T-helper 2 cell (primary cell): ENCODE measurements around the gene CLCA1.

Source experiments
- DNase-seq, 5 experiments: peaks; one replicate each; pipeline versions ENCODE4 v3.0.0 to v3.0.0-alpha.2; 2012 to 2022
- total RNA-seq, 2 donors: gene quantifications; one replicate each; lab custom pipeline; 2026; lab: John Stamatoyannopoulos, UW

CLCA1 gene, protein sequence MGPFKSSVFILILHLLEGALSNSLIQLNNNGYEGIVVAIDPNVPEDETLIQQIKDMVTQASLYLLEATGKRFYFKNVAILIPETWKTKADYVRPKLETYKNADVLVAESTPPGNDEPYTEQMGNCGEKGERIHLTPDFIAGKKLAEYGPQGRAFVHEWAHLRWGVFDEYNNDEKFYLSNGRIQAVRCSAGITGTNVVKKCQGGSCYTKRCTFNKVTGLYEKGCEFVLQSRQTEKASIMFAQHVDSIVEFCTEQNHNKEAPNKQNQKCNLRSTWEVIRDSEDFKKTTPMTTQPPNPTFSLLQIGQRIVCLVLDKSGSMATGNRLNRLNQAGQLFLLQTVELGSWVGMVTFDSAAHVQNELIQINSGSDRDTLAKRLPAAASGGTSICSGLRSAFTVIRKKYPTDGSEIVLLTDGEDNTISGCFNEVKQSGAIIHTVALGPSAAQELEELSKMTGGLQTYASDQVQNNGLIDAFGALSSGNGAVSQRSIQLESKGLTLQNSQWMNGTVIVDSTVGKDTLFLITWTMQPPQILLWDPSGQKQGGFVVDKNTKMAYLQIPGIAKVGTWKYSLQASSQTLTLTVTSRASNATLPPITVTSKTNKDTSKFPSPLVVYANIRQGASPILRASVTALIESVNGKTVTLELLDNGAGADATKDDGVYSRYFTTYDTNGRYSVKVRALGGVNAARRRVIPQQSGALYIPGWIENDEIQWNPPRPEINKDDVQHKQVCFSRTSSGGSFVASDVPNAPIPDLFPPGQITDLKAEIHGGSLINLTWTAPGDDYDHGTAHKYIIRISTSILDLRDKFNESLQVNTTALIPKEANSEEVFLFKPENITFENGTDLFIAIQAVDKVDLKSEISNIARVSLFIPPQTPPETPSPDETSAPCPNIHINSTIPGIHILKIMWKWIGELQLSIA
- total RNA-seq = 0 reads per million in 2 donors

DNA sequence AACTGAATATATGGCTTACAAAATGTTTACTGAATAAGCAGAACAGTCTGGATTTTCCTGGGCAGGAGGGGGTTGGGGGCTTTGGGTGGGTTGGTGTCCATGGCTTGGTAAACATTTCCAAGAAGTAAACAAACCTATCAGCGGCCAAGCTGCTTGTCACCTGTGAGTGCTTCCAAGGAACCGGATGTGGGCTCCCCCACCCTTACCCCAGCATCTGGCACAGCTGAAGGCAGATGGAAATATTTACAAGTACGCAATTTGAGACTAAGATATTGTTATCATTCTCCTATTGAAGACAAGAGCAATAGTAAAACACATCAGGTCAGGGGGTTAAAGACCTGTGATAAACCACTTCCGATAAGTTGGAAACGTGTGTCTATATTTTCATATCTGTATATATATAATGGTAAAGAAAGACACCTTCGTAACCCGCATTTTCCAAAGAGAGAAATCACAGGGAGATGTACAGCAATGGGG is at the start of gene CLCA1:
TSS of gene CLCA1 (plus strand) at position 427 of the 477 bp plus-strand sequence. CDS start at position 472, 45 bp downstream.
- DNase-seq = no peak

DNA sequence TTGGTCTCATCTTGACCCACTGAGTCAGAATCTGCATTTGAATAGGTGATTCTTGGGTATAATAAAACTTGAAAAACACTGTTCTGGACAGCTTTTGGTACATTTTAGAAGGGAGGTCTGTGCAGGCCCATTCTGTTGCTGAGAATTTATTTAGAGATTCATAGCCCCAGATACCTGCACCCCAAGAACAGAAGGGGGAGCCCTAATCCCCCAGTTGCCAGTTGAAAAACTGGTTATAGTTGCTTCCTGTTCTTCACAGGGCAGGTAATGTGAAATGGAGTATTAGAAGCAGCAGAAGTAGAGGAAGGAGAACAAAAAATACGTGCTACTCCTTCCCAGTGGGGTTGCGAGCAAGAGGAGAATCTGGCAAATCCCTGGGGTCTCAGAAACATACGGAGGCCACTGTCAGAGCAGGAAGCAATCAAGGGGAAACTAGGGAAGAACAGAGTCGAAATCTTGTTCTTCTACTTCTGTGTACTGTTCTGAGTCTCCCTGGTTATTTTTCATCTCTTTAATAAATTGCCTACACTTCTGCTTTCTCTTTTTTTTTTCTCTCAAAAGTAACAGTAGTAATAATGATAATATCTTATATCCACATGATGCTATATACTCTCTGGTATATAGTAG is 49.3 kb upstream of the CLCA1 start:
- peak in 2 of 5 experiments; percentile 21 to 54 for DNase-seq

DNA sequence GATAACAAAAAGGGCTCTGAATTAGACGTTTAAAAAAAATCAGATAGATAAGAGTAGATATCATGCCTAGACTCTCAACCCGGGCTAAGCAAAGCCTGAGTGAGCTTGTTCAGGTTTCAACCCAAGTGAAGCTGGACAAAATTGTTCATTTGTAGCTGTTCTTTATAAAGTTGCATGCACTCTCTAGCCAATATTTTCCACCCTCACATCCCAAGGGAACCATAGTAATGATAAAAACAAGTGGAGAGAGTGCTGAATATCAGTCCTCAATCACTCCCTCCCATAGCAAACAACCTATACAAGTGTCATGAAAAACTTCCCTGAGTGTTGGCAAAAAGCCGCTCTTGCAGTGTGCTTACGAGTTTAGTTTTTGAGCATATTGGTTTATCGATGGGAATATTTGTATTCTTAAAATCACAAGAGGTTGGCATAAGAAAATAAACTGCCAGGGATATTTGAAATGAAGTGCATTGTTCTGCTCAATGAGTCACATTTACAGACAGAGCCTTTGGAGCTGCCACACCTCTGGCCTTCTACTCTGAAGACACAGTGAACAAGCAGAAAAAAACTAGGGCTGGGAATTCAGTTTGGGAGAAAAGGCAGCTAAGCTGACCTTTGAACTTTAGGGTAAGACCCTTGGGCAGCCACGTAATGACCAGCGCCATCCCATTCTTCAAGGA is 47.0 kb upstream of the CLCA1 start:
- DNase-seq = no peak

DNA sequence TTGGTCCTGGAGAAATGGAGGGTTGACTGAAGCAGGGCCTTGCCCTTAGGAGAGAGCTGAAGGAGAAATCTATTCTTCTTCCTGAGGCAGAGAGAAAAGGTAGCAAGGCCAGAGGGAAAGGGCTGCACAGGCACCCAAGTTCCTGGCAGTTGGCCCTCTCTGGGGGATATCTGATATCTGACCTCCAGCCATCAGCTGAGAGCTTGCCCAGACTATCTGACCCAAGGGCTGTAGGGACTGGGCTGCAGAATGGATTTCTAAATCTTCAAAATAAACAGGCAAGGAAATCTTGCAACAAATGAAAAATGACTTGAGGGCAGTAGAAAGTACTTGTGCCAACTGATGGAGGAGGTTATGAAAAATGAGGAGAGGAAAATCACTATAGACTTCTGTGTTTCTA is 45.3 kb upstream of the CLCA1 start:
- no peak for DNase-seq

DNA sequence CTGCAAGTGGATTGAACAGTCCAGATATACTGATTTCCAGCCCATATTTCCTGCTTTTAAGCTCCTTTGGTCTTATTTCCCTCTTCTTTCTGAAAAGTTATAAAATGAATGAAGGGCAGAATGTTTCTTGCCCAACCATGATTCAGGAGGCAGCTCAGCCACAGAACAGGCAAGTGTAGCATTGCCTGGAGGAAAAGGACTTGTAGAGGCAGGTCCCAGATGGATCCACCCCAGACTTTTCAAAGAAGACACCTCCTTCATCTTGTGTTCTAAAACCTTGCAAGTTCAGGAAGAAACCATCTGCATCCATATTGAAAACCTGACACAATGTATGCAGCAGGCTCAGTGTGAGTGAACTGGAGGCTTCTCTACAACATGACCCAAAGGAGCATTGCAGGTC is 44.9 kb upstream of the CLCA1 start, which contains the start of gene CLCA2:
TSS of gene CLCA2 (plus strand) at position 299 of the 400 bp plus-strand sequence. CDS start at position 376, 77 bp downstream.
- DNase-seq = no peak

DNA sequence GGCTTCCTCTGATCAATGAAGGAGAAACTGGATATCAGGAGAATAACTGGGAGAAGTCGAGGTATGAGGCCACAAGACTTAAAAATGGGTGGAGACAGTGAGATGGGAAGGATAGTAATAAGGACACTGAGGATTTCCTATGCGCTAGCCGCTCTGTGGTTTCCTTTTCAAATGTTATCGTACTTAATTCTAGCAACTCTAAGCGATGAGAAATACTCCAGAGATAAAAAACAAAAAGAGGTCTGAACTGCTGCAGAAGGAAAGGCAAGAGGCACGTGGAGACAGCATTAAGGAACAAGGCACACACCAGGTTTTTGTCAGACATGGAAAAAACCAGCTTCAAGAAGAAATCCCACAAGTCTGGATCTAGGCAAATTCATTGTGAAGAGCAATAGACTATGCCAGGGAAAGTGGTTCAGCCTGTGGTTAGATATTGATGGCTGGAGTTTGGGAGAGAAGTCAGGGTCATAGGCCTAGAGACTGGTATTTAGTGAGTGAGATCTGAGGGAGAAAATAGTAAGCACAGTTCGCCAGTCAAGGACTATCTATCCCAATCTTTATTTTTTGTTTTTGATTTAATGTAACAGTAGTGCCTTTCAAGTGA is 39.5 kb upstream of the CLCA1 start:
- DNase-seq = no peak

DNA sequence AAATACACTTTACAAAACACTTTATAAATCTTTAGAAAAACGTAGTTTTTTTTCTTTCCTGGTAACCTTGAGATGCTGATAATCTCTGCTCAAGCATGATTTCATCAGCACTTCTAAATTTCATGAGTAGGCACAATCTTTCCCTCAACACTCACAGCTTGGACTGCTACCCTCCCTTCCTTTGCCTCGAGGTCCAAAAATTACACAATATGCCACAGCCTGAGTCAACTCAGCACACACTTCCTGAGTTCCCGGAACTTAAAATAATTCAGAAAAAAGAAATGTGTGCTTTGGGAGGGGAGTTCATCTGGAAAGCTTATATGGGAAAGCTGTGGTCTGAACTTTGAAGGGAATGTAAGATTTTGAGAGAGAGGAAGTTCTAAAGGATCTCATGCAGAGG is 38.9 kb upstream of the CLCA1 start:
- DNase-seq = peak in 1 of 5 experiments; percentile 3

DNA sequence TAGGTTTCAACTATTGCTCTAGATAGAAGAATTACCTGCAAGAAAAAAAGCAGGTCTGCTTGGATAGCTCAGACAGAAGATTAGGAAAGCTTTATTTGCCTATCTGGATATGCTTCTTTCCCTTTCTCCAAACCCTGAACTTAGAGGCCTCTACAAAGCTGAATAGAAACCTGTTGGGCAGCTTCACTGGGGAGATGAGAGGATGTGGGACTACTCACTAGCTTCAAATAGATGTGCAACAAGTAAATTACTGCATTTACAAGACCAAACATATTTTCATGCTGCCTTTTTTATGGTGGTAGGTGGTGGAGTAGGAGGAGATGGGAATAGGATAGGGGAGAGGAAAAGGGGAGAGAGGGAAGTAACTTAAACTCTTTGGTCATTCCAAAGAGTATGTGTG is 38.4 kb upstream of the CLCA1 start:
- no peak for DNase-seq

DNA sequence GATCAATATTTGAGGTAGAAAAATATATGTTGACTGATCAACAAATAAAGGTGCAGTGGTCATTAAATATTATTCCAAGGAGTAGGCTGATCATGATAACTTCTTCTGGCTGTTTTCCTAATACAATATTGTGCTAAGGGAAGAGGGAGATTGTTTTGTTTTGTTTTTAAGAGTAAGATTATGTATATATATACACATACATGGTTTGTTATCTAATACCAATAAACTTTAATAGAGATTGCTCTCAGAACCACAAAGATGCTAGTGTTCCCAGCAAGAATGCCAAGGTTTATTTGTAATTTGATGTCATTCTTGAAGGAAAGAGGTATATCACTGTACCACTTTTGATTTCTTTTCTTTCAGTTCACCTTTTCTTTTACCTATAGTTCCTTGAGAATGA is 34.7 kb upstream of the CLCA1 start:
- DNase-seq = no peak

DNA sequence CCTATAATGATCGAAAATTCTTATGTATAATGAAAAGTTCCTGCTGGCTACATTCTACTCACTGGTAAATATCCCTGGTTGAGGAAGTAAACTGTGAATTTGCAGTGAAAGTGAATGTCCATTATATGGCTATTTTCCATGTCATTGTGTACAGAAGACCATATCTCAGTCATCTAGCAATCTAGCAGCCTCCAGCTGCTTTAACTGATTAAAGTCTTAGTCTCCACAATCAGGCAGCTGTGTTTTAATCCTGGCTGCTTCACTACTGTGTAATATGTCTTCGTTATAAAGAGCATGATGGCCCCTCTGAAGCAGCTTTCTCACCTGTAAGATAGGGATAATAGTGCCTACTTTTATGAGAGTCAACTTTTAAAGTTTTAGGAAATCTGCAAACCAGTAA is 33.4 kb upstream of the CLCA1 start:
- DNase-seq = no peak

DNA sequence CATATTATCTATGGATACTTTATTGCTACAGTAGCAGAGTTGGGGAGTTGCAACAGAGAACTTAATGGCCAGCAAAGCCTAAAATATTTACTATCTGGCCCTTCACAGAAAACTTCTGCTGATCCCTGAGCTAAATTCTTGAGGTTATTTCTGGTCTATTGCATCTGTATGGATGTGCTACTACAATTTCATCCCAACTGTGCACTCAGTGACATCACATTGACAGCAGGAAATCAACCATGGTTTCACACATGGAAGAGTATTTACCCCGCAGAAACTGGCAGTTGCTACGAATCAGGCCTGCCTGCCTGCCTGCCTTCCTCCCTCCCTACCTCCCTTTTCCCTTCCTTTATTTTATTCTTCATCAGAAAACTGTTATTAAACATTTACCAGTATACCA is 32.7 kb upstream of the CLCA1 start:
- no peak for DNase-seq

DNA sequence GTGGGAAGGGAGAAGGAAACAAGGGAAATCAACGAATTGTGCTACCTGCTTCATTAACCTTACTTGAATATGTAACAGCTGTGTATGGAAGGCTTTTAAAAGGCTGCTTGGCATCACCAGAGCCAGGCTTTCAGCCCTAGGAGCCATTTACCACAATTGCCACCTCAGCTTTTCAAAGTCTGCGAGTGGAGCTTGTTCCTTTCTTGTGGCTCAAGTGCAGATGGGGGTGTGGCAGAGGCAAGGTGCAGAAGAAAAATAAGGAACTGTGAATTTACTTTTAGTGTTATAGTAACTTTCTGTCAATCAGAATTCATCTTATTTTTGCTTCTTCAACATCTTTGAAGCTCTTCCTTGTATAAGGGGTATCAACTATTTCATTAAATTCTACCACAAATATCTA is 27.1 kb upstream of the CLCA1 start:
- peak in 1 of 5 experiments; percentile 4 for DNase-seq

DNA sequence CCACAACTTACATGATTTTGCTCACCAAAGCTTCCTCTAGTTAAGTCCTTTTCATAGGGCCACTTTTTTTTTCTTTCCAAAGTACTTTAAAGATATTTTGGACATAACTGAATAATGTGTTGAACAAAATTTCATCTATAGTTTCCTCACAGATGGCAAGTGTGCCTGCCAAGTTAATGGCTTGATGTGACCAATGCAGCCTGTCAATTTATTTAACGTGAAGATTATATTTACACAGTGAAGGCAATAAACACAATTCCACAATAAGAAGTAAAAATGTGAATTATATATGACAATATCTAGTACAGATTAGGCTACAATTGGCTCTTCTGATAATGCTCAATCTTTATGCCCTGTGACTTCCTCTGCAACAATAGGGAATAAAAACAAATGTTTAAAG is 26.7 kb upstream of the CLCA1 start:
- no peak for DNase-seq

DNA sequence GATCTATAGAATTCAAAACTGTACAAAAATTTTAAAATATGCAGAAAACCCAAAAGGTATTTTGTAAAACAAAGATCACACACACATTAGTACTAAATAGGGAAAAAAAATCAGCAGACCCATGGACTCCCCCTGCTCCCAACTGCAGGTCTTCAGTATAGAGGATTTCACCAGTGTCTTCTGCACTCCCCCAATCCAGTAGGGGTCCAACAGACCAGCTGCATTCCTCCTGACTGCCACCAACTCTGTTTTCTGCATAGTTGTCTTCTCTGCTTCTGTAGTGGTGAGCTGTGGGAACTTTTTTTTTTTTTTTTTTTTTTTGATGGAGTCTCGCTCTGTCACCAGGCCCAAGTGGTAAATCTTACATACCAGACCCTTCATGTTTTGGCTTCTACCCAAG is 22.8 kb upstream of the CLCA1 start:
- no peak for DNase-seq

DNA sequence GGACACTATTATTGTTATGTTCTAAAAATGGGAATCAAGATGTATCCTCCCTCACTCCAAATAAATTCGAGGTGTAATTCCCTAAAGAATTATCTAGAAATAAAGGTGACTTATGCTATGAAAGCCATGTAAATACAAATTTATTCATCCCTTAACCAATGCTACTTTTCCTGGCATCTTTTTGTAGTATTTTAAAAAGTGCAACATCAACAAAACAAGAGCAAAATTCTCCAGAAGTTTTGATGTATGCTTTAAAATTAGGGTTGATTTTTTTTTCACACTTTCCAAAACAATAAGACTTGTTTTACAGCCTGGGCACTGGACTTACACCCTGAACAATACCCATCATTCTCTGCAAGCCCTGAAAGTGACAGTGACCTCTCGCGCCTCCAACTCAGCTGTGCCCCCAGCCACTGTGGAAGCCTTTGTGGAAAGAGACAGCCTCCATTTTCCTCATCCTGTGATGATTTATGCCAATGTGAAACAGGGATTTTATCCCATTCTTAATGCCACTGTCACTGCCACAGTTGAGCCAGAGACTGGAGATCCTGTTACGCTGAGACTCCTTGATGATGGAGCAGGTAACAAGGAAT is 21.4 kb upstream of the CLCA1 start:
- no peak for DNase-seq

DNA sequence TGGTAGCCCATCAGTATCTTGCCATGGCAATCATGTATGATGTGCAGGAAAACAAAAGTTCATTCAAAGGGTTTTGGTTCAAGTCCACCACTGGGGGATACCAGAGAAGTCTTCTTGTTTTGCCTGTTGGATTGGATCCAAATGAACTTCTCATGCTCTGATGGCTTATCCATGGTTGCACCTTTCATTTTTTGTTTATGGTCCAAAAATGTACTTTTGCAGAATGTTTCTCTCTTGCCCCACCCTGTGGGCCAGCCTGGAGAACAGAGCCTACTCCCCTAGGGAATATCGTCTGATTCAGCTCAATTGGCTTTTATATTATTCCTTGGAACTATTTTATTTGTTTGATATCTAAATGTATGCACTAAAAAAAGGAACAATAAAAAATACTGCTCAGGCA is 20.1 kb upstream of the CLCA1 start:
- DNase-seq = no peak

DNA sequence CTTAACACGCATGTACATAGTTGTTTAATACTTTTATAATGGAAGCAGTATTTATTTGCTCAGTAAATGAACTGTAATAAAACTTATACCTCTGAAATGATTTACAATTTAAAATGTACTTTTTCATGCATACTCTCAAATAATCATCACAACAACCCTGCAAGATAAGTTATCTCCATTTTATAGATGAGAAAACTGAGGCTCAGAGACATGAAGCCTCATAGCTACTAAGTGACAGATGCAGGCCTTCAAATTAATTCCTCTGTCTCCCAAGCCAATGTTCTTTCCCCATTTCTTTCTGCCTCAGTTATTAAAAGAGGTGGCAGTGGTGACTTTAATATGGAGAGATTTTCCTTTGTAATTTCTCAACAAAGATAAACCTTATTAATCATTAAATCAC is 19.6 kb upstream of the CLCA1 start:
- no peak for DNase-seq

DNA sequence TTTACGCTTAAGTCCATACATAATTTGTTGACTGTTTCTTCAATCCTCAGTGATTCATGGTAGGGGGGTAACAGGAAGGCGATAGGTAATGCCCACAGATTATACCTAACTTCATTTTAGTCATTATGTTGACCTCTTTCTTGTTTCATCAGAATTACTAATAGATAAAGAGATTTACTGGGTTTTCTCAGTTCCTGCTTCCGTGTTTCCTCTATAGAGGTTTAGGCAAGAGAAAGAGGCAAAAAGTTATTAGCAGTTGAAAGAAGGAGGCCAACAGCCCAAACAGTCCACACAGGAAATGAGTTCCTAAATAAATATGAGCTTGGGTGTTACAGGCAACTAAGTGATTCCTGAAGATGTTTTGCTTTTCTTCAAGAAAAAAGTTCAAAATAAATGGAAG is 17.9 kb upstream of the CLCA1 start:
- no peak for DNase-seq

DNA sequence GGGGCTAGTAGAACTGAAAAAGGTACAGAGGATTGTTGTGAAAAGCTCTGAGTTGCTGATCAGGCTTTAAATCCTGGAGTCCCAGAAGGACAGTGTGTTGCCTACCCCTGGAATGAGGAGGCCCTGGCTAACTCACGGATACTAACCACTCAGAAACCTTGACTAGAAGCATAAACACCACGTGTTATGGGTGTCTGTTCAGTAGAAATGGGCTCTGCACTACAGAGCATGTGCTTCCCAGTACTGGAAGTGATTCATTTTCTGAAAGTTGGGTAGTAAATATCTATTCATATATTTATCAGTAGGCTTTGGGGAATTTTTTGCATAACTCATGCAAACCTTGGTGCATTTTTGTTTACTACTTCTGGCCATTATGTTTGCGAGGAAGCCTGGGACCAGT is 15.1 kb upstream of the CLCA1 start:
- no peak for DNase-seq

DNA sequence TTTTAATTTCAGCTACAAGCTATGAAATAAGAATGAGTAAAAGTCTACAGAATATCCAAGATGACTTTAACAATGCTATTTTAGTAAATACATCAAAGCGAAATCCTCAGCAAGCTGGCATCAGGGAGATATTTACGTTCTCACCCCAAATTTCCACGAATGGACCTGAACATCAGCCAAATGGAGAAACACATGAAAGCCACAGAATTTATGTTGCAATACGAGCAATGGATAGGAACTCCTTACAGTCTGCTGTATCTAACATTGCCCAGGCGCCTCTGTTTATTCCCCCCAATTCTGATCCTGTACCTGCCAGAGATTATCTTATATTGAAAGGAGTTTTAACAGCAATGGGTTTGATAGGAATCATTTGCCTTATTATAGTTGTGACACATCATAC is 13.7 kb upstream of the CLCA1 start:
- DNase-seq = no peak

DNA sequence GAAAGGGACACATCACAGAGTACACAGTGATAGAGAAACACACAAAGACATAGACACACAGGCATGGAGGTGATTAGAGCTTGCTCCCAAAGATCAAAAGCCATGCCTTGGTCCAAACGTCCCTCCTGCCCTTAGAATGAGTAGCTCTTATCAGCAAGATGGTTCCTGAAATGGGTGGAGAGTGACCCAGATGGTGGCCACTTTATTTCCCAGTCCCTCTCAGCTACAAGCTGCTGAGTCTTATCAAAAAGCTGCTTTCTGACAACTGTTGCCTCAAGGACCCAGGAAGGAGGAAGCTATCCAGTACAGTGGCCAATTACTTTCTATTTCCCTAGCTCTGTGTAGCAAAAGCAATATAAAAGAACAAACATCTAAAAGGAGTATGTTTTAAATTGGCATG is 7.7 kb upstream of the CLCA1 start:
- DNase-seq = no peak

DNA sequence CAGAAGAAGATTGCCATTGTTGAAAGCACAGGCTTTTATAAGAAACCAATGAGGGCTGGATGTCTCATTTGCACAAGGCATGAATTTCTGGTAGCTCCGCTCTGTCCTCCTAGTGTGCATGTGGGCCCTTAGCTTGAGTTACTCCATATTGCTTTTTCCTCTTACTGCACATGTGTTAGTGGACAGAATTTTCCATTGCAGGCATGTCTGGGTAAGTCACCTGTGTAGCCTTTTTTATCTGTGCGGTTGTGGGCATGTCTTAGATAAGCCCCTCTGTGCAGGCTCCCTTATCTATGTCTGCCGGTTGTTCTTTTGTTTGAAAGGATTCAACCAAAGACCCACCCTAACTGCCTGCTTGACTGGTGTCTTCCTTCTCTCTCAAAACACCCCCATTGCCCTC is 7.2 kb upstream of the CLCA1 start:
- DNase-seq = no peak
